Measurements from ENCODE around the gene RRP1.

RRP1 gene

DNA sequence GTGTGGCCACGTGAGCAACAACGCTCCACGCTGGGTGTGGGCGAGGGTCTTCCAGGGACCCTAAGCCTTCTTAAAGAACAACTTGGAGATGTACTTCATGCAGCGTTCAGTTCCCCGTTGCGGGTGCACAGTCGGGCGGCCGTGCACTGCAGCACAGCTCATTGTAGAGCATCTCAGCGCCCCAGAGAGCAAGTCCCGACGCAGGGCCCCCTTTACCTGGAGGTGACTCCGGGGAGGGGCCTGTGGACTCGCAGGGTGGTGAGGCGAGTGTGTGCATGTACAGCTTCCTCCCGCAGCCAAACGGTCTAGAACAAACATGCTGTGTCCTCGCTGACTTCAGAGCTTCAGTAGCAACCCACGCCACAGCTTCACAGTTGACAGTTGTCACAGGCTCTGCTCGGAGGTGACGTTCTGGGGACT, 19.5 kb downstream of the RRP1 start:
- intact Hi-C loops (cut with micrococcal nuclease): no loop called here

DNA sequence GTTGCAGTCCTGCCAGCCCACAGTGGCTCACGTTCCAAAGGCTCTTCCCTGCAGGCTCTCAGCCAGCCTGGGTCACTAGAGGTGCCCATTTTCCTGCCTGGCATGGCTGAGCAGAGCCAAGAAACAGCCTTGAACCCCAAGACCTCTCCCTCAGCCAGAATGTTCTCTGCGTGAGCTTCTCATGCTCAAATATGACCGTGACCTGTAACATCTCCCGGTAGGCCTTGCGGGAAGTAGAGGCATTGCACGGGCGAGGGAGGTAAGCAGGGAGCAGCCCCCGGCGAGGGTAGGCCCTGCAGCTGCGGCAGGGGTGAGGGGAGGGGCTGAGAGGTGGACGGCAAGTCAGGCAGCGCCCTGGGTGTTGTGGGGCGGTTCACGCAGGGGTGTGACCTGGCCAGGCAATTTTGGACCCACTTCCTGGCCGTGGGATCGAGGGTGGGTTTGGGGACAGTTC, 20.0 kb downstream of the RRP1 start:
- Mint-ChIP-seq H3K27me3 (peaks cover 2% of the 10 kb centered on the region), H3K4me1 (ENCODE audit: low read depth) (peaks cover 95% of the 10 kb centered on the region), H3K36me3 (ENCODE audit: low read depth) (peaks cover 49% of the 10 kb centered on the region), H3K27ac (peak overlapping the region; percentile 62), H3K9me3 (no peaks in the 10 kb centered on the region), H3K4me3 (no peak overlapping the region)
- intact Hi-C loops (cut with micrococcal nuclease): no loop called here

More for the DNA sequence above, 19.5 kb downstream of the RRP1 start:
- no peaks in the 10 kb centered on the region for H3K9me3 Mint-ChIP-seq
- peak overlapping the region; percentile 62 for H3K27ac Mint-ChIP-seq
- peaks cover 54% of the 10 kb centered on the region for H3K36me3 Mint-ChIP-seq (ENCODE audit: low read depth)
- no peaks in the 10 kb centered on the region for H3K27me3 Mint-ChIP-seq
- no peak overlapping the region for H3K4me3 Mint-ChIP-seq
- peaks cover 95% of the 10 kb centered on the region for H3K4me1 Mint-ChIP-seq (ENCODE audit: low read depth)

GRCh38 chr21:43809853-43810504, 20.6 kb downstream of the RRP1 start:
- Mint-ChIP-seq H3K9me3 (no peaks in the 10 kb centered on the region), H3K4me1 (ENCODE audit: low read depth) (peaks cover 97% of the 10 kb centered on the region), H3K36me3 (ENCODE audit: low read depth) (peaks cover 45% of the 10 kb centered on the region), H3K4me3 (no peak overlapping the region), H3K27me3 (peaks cover 7% of the 10 kb centered on the region), H3K27ac (peak overlapping the region; percentile 71)
- intact Hi-C loops (cut with micrococcal nuclease): loop anchor here (1.0 to 5.0 kb wide), 3 partner anchors 47 to 129 kb away; no protein-coding TSS in a partner anchor

DNA sequence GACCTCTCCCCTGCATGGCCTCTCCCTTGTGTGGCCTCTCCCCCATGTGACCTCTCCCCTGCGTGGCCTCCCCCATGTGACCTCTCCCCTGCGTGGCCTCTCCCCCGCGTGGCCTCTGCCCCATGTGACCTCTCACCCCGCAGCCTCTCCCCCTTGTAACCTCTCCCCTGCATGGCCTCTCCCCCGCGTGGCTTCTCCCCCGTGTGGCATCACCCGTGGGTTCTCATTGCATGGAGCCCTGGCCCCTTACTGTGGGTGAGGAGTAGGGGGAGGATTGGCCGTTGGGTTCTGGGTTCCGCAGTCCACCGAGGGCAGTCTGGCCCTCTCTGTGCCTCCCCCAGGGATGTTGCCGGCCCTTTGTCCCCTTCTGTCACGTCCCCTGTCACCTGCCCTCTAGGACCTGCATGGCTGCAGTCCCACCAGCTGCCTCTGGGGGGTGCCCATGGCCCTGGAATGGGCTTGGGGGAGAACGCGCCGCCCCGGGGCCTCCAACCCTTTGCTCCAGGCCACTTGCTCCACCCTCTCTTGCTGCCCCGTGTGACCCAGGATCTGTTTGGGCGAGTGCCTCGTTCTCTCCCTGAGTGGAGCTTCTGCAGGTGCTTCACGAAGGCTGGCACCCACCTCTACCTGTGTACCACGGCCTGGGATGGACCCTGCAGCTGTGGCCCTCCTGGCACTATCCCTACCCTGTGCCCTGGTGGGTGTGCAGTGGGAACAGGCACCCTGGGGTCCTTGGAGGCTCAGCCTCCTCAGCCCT, 21.3 kb downstream of the RRP1 start:
- peak overlapping the region; percentile 71 for H3K27ac Mint-ChIP-seq

DNA sequence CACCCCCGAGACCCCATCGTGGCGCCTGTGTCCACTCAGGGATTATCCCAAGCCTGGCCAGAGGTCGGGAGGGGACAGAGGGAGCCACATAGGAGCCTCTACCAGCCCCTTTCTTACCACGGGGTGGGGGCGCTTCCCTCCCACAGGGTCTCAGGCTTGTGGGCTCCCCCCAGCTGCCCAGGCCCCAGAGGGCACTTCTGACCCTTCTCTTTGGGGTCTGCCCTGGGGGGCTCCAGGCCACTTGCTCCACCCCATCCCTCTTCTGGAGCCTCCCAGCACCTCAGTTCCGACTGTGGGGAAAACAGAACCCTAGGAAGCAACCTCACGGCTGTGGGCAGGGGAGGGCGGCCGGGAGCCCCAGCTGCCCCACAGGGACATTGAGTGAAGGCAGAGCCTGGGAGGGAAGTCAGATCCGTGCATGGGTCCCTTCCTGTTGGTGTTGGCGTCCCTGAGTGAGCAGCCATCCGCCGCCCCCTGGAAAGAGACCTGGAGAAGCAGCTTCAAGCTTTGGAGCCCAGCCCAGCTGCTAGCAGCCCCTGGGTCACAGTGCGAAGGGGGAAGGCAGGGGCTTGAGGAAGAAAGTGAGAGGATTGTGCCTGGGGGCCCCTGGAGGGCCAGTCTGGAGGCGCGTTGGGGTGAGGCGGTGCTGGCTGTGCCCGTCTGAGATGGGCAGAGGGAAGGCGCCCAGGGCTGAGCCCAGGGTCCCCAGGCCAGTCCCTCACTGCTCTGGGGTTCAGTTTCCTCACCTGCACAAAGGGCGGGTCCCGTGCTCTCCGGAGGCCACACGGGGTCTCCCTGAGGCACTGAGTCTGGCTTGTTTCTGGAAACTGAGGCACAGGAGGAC, 22.1 kb downstream of the RRP1 start:
- Mint-ChIP-seq H3K4me3 (peak overlapping the region; percentile 88), H3K27me3 (peaks cover 7% of the 10 kb centered on the region)
- intact Hi-C loops (cut with micrococcal nuclease): loop anchor here (5.0 kb wide), 2 partner anchors 46 to 61 kb away; no protein-coding TSS in a partner anchor

More for the DNA sequence above, 21.3 kb downstream of the RRP1 start:
- Mint-ChIP-seq H3K4me3 (peak overlapping the region; percentile 88), H3K36me3 (ENCODE audit: low read depth) (peaks cover 41% of the 10 kb centered on the region), H3K9me3 (no peaks in the 10 kb centered on the region), H3K4me1 (ENCODE audit: low read depth) (peaks cover 93% of the 10 kb centered on the region), H3K27me3 (peaks cover 7% of the 10 kb centered on the region)
- intact Hi-C loops (cut with micrococcal nuclease): loop anchor here (1.0 to 5.0 kb wide), 3 partner anchors 47 to 129 kb away; no protein-coding TSS in a partner anchor

DNA sequence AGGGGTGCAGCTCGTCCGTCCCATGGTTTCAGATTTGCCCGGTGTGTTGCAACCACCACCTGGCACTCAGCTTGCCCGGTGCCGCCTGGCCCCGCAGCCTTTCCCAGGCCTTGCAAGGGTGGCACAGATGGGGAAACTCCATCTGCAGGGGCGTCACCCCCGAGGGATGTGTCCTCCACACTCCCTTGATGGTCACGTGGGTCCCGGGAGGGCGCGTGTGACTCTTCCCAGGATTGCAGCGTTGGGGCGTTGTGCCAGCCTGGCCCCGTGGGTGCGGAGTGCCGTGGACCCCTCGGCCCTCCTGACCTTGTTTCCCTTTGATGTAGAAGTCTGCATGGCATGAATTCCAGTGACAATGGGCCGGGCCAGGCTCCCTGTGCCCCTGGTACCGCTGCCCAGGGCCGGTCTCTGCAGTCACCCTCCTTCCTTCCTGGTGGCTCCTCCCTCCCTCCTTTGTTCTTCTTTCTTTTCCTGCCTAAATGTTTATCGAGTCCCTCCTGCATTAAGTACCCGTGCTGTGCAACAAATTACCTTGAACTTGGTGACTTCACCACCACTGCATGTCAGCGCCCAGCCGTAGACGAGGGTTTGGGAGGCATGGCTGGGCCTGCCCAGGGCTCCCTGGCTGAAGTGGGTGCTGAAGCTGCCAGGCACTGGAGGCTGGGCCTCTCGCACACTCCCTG, 22.9 kb downstream of the RRP1 start:
- intact Hi-C loops (cut with micrococcal nuclease): loop anchor here (5.0 kb wide), 2 partner anchors 45 to 60 kb away; no protein-coding TSS in a partner anchor
- peaks cover 7% of the 10 kb centered on the region for H3K27me3 Mint-ChIP-seq
- peak overlapping the region; percentile 71 for H3K27ac Mint-ChIP-seq
- H3K4me3 Mint-ChIP-seq: peak overlapping the region; percentile 88
- H3K9me3 Mint-ChIP-seq: no peaks in the 10 kb centered on the region
- H3K4me1 Mint-ChIP-seq (ENCODE audit: low read depth): peaks cover 93% of the 10 kb centered on the region
- H3K36me3 Mint-ChIP-seq (ENCODE audit: low read depth): peaks cover 26% of the 10 kb centered on the region

More for the DNA sequence above, 22.1 kb downstream of the RRP1 start:
- H3K36me3 Mint-ChIP-seq (ENCODE audit: low read depth): peaks cover 33% of the 10 kb centered on the region
- H3K9me3 Mint-ChIP-seq: no peaks in the 10 kb centered on the region
- peak overlapping the region; percentile 71 for H3K27ac Mint-ChIP-seq
- peaks cover 93% of the 10 kb centered on the region for H3K4me1 Mint-ChIP-seq (ENCODE audit: low read depth)

- peaks cover 7% of the 10 kb centered on the region for H3K27me3 Mint-ChIP-seq
- no peaks in the 10 kb centered on the region for H3K9me3 Mint-ChIP-seq
These were observed 23.7 kb downstream of the RRP1 start for GRCh38 chr21:43812957-43813655.

DNA sequence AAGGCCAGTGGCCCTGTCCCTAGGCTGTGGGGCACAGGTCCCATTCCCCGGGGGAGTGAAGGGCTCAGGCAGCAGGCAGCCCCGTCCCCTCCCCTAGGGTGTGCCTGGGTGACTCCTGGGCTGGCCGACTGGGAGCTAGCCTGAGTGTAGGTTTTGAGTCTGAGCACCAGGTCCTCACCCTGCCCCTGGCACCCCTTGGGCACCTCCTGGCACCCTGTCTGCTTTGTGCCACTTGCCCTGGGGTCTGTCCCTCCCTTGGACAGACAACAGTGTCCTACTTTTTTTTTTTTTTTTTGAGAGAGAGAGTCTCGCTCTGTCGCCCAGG, 24.2 kb downstream of the RRP1 start:
- Mint-ChIP-seq H3K9me3 (no peaks in the 10 kb centered on the region), H3K27ac (peak overlapping the region; percentile 71), H3K36me3 (ENCODE audit: low read depth) (peaks cover 15% of the 10 kb centered on the region), H3K4me3 (no peak overlapping the region), H3K4me1 (ENCODE audit: low read depth) (peaks cover 96% of the 10 kb centered on the region), H3K27me3 (peaks cover 7% of the 10 kb centered on the region)
- intact Hi-C loops (cut with micrococcal nuclease): loop anchor here (5.0 kb wide), 2 partner anchors 44 to 59 kb away; no protein-coding TSS in a partner anchor

More at GRCh38 chr21:43812957-43813655, 23.7 kb downstream of the RRP1 start:
- H3K27ac Mint-ChIP-seq: peak overlapping the region; percentile 71
- intact Hi-C loops (cut with micrococcal nuclease): loop anchor here (5.0 kb wide), 2 partner anchors 44 to 59 kb away; no protein-coding TSS in a partner anchor
- H3K36me3 Mint-ChIP-seq (ENCODE audit: low read depth): peaks cover 20% of the 10 kb centered on the region
- H3K4me1 Mint-ChIP-seq (ENCODE audit: low read depth): peaks cover 96% of the 10 kb centered on the region
- H3K4me3 Mint-ChIP-seq: peak overlapping the region; percentile 88

DNA sequence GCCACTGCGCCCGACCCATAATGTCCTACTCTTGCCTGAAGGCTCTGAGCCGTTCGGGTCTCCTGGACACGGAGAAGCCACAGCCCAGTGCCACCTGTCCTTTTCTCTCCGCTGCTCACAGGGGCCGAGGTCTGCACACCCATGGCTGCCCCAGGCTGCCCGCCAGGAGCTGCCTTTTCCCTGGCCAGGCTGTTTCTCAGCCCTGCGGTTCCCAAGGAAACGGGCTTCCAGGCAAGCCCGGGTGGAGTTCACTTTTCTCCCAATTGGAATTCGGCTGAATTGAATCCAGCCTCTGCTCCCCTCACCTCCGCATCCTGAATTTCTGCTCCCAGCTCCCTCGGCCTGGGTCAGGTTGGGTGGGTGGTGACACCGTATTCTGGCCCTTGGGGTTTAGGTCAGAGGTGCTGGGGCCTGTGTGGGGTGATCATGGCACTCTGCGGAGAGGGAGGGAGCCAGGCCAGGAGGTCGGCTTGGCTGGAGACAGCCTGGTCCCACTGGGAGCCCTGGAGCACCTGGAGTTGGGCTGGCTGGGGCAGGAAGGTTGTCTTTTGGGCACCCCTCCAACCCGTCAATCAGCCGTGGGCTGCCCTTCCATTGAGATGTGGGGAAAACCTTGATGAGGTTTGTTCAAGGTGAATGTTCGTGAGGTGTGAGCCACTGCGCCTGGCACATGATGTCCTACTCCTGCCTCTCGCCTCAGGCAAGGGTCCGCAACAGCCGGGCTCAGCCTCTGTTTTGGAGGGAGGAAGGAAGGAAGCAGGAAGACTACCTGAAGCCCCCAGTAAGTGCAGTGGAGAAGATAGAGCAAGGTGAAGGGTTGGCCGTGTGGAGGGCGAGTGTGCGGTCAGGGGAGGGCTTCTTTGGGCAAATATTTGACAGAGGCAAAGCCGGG, 25.1 kb downstream of the RRP1 start:
- peaks cover 96% of the 10 kb centered on the region for H3K4me1 Mint-ChIP-seq (ENCODE audit: low read depth)
- H3K9me3 Mint-ChIP-seq: no peaks in the 10 kb centered on the region
- intact Hi-C loops (cut with micrococcal nuclease): loop anchor here (5.0 kb wide), 2 partner anchors 43 to 58 kb away; no protein-coding TSS in a partner anchor
- peaks cover 7% of the 10 kb centered on the region for H3K27me3 Mint-ChIP-seq
- H3K36me3 Mint-ChIP-seq (ENCODE audit: low read depth): peaks cover 7% of the 10 kb centered on the region
- H3K27ac Mint-ChIP-seq: peak overlapping the region; percentile 71
- H3K4me3 Mint-ChIP-seq: no peak overlapping the region

GRCh38 chr21:43815107-43815613, 25.8 kb downstream of the RRP1 start:
- intact Hi-C loops (cut with micrococcal nuclease): no loop called here
- H3K4me3 Mint-ChIP-seq: no peak overlapping the region
- H3K4me1 Mint-ChIP-seq (ENCODE audit: low read depth): peaks cover 96% of the 10 kb centered on the region
- peaks cover 7% of the 10 kb centered on the region for H3K27me3 Mint-ChIP-seq
- H3K27ac Mint-ChIP-seq: peak overlapping the region; percentile 71
- no peaks in the 10 kb centered on the region for H3K36me3 Mint-ChIP-seq (ENCODE audit: low read depth)
- H3K9me3 Mint-ChIP-seq: no peaks in the 10 kb centered on the region

DNA sequence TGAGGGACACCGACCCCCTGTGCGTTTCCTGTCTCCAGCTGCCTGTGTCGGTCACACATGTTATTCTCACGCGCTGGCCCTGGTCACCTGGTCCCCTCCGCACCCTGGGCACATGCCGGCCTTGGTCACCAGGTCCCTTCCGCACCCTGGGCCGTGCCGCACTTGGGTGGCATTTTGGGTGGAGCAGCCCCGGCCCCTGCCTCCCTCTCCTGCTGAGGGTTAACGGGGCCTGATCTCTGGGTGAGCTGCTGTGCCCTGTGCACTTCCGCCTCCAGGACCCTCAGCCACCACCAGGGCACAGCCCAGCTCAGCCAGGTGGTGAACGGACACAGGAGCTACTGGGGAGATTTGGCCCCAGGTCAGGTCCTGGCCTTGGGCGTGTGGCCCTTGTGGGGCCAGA, 26.6 kb downstream of the RRP1 start:
- Mint-ChIP-seq H3K9me3 (no peaks in the 10 kb centered on the region), H3K36me3 (ENCODE audit: low read depth) (no peaks in the 10 kb centered on the region), H3K27ac (peak overlapping the region; percentile 87), H3K27me3 (peaks cover 7% of the 10 kb centered on the region), H3K4me1 (ENCODE audit: low read depth) (peaks cover 94% of the 10 kb centered on the region), H3K4me3 (no peak overlapping the region)
- intact Hi-C loops (cut with micrococcal nuclease): no loop called here
